NCI-H1092 (cell line): Measurements from ENCODE around the gene CC2D2B.
A peak's percentile ranks its signal among the peaks of the same experiment; 100 is the strongest.
"Not testable (repeated sequence)": the region's sequence is repeated elsewhere in the genome, so short reads cannot be mapped to it uniquely, and the experiment has no call there.

Experiments used
- DNase-seq: peaks from one replicate; lab custom pipeline; 2025; lab: John Stamatoyannopoulos, UW

CC2D2B gene, protein sequence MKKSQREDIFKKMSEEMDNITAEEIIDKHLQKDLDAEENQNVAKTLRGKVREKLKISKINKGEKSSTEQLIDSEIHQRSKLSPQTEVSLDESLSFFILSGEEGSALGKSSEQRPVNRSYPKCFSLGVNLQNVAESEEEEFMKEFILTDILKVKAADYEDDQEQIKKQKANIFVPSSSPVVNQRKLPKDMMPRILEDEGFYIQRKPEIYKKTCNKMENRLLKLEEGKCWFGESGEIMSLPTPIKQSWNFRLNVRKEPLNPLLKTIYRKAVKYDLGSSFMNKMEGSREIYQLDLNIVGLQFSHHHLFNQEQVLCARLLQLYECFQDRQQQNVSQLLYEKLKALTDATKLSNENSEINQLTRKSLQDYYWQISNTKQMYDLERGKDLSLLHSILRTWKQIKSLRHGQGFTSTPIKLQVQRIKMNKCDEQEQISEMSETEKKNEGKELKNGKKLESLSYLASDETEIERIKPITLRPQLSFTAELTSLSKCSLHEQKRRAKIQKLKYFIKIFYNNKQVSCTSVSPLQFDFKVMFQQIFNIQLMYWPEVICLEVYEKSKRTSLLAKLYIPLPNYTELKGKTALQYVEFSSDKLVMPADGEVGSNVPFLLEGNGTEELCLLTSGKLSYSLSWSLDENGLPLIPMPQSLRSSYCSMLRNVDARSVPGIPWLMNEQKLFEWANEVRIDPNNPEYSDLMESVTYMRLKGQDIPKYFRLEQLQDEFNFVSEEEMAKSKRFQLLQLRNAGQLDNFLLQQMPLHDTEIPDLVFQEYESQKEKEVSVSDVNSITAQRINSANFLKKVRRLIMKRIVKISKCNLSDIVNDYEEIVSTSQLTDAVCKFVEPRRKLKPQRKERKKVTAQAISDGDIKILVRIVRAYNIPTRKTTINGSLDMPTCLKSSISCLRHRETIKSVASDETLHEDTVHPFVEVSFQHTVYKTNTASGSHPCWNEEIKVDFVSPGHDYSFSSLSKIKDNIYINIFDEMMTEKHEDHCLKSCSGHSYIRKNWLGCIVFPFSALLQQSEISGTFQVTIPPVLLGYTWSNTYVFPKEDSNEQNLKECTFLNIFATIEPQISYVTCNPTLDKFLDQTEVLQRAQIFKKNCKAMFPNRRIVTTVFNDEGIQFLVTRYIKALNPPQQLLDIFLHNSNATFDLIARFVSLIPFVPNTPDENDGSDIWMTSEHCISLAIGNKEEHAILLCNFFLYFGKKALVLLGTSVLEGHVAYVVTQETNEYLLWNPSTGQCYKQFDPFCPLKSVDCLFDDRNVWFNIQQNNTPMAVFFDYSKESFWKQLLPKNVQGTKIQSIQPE (N-terminal part only)

DNA sequence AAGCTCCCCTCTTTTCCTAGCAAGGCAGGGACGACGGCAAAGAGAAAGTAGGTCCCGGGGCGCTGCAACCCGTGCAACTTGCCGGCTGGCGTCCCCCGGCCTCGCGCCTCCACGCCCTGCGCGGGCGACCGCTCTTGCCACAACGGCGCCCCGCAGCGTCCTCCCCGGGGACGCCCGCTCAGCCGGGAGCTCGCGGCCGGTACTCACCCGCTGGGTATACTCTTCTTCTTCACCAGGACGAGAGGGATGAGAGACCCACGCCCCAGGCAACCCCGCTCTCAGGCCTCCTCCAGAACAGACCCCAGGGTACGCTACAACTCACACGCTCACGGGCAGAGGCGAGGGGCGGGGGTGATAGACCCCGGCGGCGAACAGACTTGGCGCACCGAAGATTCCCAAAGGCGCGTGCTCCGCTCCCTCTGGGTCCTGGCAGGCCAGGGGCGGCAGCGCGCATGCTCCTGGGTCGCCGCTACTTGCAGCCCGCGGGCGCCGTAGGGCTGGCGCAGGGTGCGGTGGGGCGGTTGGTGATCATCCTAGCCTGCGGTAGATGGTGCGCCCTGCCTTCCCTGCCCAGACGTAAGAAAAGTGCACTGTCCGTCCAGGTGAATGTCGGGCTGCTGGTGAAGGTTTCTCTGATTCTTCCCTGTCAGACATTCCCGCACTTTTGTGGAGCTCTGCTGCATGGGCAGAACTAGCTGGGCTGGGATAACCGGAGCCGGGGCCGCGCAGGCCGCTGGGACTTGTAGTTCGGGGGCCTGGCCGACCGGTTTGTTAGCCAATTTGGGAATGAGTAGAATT is at the start of gene CC2D2B:
Gene CC2D2B, plus strand, starts transcription at position 520 of the 798 bp plus-strand sequence. CDS start 3,349 bp downstream, outside the sequence.
- DNase-seq: peak; percentile 43

DNA sequence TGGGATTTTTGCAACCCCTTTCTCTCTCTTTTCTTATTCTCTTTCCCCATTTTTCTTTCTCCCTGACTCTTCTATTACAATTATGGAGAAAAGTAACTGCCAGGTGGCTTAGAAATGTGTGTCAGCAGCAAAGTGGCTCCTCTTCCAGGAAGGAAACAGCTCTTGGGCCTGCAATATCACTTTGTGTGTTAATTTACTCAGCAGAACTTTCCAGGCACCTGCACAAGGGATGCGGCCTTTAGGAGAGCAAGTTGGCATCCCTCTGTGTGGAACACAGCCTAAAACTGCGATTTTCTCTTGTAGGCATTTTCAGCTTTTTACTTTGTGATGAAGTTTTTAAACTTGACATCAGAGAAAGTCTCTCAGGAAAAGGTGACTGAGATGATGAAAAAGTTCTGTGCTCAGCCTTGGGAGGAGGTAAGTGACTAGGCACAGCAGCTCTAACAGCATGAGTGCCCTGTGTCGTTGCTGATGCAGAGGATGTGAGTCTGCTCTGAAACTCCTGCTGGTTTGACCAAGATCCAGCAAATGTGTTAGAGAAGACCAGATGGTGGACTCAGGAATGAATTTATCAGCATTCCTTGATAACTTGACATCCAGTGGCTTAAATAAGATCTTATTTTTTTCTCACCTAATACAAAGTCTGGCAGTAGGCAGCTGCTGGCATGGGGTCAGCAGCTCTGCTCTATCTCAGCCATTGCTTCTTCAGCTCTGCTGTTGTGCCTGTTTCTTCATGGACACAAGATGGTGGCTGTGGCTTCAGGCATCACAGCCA is 47.4 kb upstream of the CC2D2B start:
- DNase-seq: no peak

DNA sequence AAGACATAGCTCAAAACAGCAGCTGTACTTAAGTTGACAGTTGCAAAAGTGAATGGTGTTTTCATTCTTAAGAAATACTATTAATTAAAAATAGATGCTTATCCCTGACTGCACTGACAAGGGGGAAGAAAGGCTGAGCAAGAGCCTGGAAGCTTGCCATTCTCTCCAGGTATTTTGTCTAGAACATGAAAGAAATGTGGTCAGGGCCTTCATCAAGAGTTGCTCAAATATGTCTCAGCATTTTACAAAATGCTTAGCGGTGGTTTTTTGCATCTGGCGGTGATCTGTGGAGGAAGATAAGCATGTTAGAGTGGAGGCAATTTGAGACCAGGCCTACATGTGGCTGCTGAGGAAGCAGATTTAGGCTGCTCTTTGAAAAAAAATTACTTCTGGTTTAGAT is 46.4 kb upstream of the CC2D2B start:
- DNase-seq: no peak

DNA sequence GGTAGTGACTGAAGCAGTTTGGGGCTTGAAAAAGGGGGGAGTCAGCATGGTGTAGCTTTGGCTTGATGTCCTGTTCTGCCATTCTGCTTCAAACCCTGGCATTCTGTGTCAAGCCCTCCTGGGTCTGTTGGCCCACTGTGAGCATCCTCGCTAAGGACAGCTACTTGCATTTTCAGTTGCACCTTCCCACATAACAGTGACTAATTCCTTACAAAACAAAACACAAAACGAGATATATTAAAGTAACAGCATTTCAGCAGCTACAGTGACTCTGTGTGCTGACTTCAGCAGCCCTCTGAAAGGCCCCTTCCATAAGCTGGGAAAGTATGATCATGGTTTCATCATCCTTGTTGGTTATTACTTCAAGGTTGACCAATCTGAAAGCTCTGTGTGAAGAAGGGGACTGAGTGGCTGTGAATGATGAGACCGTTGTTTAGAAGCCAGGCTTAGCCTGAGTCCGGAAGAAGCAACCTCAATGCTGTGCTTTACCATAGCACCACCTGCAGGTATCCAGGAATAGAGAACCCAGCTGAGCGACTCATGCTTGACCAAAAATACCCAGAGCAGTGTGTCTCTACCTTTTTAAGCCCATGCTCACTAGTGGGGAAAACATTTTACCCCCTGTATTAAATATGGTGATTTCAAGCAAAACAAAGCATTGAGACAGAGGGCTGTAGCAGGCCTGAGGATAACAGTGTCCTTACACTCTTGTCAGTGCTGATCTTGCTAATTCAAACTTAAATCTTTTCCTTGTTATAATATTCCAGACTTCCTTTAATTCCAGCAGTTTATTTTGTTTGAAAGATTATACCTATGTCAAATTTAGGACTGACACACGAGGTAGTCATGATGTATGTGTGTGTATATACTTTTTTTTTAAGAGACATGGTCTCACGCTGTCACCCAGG is 42.6 kb upstream of the CC2D2B start:
- no peak for DNase-seq

DNA sequence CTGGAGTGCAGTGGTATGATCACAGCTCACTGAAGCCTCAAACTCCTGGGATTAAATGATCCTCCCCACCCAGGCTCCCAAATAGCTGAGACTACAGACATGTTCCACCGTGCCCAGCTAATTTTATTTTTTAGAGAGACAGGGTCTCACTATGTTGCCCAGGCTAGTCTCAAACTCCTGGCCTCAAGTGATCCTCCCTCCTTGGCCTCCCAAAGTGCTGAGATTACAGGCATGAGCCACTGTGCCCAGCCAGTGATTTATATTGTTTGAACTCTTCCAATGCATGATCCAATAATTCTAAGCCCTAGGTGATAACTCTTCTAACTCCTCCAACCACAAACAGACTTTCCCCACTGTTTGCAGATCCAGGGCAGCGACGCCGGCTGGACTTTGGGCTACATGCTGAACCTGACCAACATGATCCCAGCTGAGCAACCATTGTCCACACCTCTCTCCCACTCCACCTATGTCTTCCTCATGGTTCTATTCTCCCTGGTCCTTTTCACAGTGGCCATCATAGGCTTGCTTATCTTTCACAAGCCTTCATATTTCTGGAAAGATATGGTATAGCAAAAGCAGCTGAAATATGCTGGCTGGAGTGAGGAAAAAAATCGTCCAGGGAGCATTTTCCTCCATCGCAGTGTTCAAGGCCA is 41.8 kb upstream of the CC2D2B start:
- DNase-seq: no peak

DNA sequence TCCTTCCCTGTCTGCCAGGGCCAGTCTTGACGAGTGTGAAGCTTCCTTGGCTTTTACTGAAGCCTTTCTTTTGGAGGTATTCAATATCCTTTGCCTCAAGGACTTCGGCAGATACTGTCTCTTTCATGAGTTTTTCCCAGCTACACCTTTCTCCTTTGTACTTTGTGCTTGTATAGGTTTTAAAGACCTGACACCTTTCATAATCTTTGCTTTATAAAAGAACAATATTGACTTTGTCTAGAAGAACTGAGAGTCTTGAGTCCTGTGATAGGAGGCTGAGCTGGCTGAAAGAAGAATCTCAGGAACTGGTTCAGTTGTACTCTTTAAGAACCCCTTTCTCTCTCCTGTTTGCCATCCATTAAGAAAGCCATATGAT is 41.3 kb upstream of the CC2D2B start:
- no peak for DNase-seq

DNA sequence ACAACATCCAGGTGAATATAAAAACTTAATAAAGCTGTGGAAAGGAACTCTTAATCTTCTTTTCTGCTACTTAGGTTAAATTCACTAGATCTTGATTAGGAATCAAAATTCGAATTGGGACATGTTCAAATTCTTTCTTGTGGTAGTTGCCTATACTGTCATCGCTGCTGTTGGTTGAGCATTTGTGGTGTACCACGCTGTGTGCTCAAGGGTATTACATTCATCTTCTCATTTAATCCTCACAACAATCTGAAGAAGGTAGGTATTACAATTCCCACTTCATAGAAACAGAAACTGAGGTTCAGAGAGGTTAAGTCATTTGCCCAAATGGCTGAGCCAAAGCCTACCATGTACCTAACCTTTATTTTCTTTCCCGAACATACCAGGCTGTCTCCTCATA is 39.9 kb upstream of the CC2D2B start:
- DNase-seq: no peak

DNA sequence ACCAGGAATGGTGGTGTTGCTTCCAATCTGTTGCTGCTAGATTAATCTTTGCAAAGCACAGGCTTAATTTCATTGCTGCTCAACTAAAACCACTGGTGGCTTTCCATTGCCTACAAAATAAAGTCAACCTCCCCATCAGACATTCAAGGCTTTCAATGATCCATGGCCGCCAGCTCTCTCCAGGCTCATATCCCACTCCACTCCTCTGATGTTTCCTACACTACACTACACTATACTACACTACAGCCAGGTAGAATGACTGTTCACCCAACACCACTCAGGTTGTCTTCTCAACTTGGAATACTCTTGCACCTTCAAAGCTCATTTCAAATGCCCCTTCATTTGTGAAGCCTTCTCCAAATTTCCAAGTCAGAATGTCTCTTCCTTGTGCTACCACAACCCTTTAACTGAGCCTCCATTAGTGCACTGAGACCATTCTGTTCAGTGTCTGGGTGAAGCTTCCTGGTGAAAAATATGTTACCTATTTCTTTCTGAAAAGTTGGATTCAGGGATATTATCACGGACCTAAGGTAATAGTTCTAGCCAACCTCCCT is 35.5 kb upstream of the CC2D2B start:
- no peak for DNase-seq

DNA sequence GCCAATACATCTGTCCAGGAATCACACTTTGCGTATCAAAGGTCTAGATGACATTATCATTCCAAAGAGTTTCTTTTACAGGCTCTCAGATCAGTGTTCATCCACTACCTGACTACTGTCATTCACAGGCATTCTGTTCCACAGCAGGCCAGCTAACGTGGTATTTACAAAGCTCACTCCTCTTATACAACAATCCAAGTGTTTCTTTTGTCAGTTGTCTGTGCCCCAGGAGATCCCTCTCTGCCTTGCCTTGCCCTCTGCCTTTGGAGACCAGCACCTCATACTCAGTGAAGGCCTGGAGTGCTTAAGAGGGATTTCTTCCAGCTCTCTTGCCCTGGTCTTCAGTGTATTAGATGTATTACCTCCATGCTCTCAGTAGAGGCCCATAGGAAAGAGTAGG is 34.6 kb upstream of the CC2D2B start:
- DNase-seq: no peak

DNA sequence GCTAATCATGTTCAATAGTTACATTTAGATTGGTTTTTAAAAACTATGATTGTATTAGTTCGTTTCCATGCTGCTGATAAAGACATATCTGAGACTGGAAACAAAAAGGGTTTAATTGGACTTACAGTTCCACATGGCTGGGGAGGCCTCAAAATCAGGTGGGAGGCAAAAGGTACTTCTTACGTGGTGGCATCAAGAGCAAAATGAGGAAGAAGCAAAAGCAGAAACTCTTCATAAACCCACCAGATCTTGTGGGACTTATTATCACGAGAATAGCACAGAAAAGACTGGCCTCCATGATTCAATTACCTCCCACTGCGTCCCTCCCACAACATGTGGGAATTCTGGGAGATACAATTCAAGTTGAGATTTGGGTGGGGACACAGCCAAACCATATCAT is 34.1 kb upstream of the CC2D2B start:
- no peak for DNase-seq

DNA sequence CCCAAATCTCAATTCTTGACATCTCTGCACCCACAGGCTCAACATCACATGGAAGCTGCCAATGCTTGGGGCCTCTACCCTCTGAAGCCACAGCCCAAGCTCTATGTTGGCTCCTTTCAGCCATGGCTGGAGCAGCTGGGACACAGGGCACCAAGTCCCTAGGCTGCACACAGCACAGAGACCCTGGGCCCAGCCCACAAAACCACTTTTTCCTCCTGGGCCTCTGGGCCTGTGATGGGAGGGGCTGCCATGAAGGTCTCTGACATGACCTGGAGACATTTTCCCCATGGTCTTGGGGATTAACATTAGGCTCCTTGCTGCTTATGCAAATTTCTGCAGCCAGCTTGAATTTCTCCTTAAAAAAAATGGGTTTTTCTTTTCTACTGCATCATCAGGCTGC is 33.0 kb upstream of the CC2D2B start:
- DNase-seq: not testable (repeated sequence)

DNA sequence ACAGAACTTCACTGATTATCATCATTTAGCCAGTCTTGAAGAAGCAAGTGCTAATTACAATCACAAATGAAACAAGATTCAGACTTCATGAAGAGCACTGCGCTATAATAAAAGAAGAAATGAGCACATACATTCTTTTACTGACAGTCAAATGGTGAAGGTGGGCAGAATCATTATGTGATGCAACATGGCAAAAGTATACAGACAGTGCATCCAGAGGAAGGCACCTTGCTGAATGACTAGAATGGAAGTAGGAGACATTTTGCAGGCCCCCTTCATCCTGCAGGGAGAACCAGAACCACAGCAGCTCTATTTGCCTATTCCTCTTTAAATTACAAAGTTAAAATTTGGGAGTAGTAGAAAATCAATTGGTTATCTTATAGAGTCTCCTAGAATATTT is 31.0 kb upstream of the CC2D2B start:
- no peak for DNase-seq

DNA sequence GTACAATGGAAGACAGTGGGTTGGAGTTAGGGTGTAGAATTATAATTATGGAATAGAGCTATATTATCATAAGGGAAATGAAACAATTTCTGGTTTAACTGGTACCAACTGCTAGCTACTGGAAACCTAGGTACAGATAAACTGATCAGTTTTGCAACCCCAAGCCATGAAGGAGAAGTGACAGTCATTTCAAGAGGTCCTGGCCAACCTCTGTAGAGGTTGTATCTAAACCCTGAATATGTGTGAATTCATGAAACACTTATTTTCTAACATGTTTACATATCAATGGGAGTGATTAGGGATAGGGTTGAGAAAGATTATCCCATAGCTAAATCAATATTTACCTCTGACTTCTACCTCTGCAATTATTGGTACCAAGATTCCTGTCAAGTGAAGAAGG is 29.9 kb upstream of the CC2D2B start:
- no peak for DNase-seq

DNA sequence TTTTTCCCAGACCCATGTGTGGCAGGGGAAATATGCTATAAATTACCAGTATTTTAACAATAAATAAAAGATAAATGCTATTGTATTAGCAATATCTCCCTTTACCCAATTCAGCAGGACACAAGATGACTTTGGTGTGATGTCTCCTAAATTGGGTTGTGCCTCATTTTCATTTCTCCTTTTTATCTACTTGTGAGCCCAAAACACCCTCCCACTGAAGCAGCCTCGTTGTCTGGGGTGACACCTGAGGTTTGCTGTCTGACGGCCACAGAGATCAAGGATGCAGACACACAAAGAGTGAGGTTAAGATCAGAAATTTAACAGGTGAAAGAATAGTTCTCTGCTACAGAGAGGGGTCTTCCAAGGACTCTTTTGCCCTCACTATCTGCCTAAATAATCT is 27.1 kb upstream of the CC2D2B start:
- DNase-seq: no peak

DNA sequence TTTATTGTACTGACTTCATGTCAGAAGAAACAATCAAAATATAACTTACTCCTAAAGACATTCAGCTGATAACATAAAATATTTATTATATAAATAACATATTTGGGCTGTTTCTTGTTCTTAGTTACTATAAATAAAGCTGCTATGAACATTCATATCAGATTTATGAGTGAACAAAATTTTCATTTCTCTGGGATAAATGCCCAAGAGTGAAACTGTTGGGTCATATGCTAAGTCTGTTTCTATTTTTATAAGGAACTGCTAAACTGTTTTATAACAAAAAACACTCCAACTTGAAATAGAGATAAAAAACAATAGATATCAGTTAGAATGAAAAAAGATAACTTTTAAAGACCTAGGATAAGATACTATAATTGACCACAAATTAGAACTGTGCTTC is 26.5 kb upstream of the CC2D2B start:
- DNase-seq: no peak

DNA sequence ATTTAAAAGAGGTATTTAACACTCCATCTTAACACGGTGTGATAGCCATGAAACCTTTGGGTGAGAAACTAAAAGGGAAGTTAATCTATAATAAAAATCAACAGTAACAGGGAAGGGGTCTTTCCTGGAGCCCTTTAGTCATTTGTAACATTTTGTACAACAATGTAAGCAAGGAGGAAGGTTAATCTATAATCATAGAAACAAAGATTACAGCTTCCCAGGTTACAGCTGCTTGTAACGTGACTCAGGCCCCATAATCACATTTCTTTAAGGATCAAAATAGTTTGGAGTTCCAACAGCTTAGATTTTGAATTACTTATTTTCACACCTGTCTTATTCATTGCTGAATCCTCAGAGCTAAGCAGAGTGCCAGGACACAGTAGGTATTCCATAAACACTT is 17.9 kb upstream of the CC2D2B start:
- no peak for DNase-seq

DNA sequence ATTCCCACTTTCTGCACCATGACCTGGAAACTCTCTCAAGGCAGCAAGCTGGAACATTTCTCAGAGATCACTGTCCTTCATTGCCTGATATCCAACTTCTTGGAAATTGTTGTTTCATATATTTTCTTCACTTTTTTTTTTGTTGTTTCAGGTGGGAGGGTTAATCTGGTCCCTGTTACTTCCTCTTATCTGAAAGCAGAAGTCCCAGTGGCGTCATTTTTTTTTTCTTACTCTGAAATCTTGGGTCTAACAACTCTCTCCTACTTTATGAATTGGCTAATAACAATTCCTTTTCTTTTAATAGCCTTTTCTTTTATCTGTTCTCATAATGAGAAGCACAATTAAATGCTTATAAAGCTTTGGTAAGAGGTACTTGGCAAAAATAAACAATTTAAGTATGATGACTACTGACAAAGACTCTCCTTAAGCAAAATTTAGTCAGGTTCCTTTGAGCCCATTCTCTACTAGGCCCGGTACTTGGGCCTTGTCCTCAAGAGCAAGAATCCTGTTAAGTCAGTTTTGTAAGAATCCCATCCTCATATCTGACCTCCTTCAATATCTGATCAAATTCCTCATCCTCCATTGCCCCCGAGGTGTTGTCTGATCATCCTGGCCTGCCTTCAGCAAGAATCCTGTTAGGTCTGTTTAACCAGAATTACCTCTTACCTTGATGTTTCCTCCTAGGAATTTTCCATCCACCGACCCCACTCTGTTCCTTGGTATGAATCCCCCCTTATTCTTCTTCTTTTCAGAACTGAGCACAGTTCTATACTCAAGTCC is 11.5 kb upstream of the CC2D2B start:
- DNase-seq: no peak
